HG03378 (cell line): ENCODE measurements around the gene GRAP2.

ENCODE experiments used
- ATAC-seq: cut with Tn5 transposase; IDR thresholded peaks from one replicate; pipeline ENCODE4 v1.9.1; 2021; ENCODE audit warnings: mild to moderate bottlenecking, moderate library complexity; ENCODE audit not compliant: unreplicated experiment

Gene GRAP2

DNA sequence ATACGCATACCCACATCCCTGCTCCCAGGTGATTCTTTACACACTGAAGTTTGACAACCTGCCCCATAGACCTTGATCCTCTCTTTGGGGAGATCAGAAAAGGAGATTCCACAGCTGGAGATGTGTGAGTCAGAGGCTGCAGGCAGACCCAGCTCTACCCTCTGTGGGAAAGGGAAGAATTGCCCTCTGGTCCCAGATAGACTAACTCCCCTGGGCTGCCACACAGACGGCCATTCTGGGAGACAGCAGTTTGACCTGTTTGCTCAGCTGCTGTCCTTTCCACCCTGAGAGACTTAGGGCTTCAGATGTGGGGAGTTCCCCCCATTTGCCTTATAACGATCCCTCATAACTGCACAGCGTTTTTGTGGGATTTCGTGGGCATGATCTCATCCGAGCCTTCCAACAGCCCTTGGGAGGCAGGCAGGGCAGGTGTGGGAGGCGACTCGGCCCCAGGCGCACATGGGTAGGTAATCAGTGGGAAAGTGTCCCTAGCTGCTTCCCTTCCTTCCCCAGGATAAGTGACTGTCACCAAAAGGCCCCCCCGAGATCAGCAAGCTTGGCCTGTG lies 107.9 kb downstream of the GRAP2 start:
- ATAC-seq, result no peak

DNA sequence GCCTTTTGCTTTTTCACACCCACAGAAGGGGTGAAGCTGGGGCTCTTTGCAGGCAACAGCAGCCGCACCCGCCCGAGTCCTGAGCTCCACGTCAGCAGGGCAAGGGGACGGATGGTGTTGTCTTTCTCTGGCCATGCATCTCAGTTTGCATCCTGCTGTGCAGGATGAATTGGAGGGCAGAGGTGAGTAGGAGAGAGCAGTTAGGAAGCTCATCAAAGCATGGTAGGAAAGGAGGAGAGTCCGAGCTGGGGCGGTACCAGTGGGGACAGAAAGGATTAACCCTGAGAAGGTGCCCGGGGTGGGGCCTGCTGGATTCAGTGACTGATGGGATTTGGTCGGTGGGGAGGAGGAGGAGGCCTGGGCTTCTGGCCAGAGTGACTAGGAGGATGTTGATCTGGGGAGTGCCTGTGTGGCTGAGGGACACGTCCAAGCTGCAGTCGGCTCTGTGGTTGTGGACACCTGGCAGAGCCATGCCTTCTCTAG lies 108.4 kb downstream of the GRAP2 start:
- no peak for ATAC-seq

DNA sequence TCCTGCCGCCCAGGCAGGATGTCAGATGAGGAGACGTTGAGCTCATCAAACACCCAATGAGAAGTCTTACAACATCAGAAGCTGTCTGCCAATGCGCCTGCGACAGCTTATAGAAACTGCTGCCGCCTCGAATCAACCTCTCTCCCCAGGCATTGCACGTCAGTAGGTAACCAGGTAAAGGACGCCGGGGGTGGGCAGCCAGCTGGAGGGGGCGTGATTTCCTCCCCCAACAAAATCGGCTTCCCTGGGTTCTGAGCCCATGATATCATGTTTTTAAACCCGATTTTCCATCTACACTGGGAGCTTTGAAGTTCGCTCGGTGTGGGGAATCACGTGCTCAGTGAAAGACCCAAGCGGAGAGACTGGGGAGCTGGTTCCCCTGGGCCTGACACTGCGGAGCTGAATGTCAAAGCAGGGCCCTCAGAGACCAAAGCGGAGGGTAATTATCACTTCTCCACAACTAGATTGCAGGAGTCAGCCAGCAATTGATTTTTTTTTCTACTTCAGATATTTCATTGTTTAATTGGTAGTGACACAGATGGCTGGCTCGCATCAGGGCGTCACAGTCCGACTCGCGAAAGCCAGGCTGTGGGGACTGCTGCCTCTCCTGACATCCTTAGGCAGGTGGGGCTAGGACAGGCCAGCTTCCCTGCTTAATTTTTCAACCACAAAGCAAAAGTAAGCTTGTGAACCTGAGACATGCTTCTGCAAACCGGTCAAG lies 109.2 kb downstream of the GRAP2 start:
- ATAC-seq, result no peak

DNA sequence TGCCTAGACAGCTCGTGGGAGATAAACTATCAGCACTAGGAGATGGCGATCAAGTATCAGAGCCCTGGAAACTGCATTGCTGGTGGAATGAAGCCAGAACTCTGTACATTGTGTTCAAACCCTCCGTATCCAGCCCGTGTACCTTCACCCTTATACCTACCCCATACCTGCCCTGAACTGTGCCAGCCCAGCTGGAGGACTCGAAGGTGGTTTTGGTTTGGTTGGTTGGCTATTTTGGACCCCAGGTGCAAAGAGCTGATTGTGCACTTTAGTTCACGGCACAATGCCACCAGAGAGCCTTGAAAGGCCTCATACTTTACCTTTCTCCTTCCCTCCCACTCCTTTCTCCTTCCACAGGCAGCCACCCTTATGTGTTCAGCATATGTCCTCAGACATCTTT lies 109.9 kb downstream of the GRAP2 start:
- no peak for ATAC-seq

DNA sequence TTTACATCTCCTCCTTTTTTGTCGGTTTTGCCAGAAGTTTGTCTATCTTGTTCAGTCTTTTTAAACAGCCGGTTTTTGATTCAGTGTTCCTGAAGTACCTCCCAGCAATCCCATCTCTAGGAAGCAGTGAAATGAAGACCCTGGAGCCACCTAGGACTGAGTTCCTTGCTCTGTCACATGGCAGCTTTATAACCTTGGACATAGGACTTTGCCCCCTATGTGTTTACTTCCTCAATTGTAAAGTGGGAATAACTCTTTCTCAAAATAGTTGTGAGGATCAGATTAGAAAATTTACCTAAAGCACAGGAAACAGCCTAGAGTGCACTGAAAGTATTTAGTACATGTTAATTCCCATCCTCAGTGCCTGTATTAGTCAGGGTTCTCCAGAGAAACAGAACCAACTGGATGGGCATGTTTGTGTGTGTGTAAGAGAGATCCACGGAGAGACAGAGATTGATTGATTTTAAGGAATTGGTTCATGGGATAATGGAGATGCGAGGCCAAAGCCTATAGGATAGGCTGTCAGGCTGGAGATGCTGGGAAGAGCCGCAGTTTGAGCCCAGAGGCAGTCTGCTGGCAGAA lies 113.9 kb downstream of the GRAP2 start:
- no peak for ATAC-seq

DNA sequence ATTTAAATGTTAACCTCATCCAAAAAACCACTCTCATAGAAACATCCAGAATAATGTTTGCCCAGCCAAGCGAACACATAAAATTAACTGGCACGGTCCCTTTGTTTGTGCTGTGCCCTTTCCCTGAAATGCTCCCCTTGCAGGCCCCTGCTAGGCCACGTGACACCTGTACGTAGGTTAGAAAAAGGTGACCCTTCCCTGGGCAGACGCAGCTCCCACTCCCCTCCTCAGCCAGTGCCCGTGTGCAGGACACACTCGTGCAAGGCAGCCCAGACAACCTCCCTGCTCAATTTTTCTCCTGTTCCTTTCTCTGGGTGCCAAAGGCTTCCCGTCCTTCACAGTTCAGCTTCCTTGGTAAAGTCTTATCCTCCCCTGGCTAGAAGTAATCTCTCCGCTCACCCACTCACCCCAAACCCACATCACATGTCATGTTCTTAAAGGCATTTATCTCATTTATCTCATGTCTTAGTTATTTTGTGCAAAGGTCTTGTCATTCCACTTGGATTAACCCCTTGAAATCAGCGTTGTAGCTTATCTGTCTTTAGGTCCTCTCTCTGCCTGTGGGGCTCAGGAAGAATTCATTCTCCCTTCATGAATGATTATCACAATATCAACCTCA lies 114.6 kb downstream of the GRAP2 start:
- no peak for ATAC-seq

DNA sequence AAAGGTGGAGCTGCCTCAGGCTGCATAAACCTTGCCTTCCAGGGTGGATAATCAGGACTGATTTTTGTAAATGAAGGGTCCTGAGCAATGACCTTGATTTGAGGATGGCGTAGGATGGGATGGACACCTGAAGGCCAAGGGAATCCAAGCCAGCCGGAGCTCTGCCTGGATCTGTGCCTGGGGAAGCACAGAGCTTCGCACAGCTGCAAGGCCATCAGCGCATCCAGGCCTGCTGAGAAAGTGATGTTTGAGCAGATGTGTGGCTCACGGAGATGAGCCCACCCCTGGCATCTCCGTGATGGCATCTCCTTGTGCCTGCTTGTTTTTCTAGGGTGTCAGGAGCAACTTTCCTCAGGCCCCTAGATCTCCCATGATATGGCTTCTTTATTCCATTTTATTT lies 117.2 kb downstream of the GRAP2 start:
- no peak for ATAC-seq

DNA sequence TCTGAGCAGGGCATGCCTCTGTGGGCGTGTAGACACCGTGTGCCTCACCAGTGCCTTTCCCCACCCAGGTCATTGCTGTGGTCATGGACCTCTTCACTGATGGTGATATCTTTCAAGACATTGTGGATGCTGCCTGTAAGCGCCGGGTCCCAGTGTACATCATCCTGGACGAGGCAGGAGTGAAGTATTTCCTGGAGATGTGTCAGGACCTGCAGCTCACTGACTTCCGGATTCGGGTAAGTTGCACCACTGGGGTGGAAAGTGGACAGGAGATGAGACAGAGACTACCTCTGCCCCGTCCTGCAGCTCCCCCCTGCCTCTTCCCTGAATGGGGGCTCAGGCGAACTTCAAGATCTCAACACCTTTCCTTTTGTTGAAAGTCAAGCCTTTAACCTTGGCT lies 118.2 kb downstream of the GRAP2 start:
- no peak for ATAC-seq

DNA sequence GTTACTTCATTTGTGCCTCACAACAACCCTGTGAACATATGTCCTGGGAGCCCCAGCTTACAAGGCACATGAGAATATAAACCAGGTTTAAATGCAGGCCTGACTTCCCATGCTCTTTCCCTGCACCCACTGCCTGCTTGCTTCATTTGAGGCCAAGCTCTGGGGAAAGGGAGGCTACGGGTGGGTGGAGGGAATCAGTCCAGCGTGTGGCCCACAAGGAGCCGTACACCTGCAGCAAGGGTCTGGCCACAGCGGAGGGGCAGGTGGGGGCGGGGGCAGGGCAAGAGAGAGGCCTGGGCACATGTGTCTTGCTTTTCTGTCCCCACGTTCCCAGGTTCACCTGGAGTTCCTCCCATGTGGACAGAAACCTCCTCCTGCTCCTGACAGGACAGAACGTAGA lies 120.1 kb downstream of the GRAP2 start:
- no peak for ATAC-seq

DNA sequence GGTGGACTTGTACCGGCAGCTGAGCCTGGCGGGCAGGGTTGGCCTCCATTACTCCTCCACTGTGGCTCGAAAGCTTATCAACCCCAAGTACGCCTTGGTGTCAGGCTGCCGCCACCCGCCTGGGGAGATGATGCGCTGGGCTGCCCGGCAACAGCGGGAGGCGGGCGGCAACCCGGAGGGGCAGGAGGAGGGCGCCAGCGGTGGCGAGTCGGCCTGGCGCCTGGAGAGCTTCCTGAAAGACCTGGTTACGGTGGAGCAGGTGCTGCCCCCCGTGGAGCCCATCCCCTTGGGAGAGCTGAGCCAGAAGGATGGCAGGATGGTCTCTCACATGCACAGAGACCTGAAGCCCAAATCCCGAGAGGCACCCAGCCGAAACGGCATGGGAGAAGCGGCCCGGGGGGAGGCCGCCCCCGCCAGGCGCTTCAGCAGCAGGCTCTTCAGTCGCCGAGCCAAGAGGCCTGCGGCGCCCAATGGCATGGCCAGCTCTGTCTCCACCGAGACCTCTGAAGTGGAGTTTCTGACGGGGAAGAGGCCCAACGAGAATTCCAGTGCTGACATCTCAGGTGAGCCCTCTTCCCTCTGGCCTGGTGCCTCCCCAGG lies 120.6 kb downstream of the GRAP2 start:
- no peak for ATAC-seq

DNA sequence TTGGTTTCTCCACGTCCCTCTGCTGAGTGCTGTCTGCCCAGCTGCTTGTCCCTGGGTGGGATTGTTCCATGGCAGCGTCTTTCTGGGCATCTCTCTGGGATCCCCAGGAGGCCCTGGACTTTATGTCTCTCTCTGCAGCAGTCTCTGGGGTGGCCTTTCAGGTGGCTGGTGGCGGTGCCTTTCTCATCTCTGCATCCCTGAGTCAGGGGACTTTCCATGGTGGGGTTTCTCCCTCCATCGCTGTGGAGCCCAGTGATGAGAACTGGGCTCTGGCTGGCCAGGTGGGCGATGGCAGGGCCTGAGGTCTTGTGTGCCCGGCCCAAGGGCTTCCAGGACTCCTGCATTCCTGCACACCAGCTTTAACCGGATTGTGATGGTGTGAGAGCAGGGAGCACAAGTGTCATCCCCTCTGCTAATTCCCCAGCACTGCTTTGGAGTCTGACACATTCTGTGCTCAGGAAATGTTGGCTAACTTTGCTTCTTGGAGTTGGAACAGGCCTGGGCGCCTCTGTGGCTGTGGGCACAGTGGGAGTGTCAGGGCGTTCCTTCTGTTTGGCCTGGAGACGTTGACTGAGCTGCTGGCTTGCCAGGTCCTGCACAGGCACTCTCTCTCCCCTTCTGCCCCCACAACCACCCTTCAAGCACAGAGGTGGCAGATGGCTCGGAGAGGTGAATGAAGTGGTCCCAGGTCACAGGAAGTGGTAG lies 121.8 kb downstream of the GRAP2 start:
- ATAC-seq, result no peak
